ENCODE measurements around the gene STX4.

The STX4 gene

GRCh38 chr16:31003744-31004143 is 29.6 kb upstream of the STX4 start:
- ATAC-seq = no peak
- no peak for TF ChIP-seq RARB (CRISPR knock-in tag; IDR thresholded peaks at IDR 0.05)
- no peak for TF ChIP-seq ZNF8 (CRISPR knock-in tag; IDR thresholded peaks at IDR 0.05)
- TF ChIP-seq CSRNP3 (CRISPR knock-in tag; IDR thresholded peaks at IDR 0.05) = no peak
- no peak for TF ChIP-seq ZNF70 (CRISPR knock-in tag; IDR thresholded peaks at IDR 0.05)
- no peak for TF ChIP-seq ZNF565 (CRISPR knock-in tag; conservative IDR thresholded peaks at IDR 0.05; ENCODE audit: low read depth)
- TF ChIP-seq ZFP30 (CRISPR knock-in tag; IDR thresholded peaks at IDR 0.05) = no peak
- no peak for TF ChIP-seq TCF4 (CRISPR knock-in tag; IDR thresholded peaks at IDR 0.05; ENCODE audit: borderline replicate concordance)

- TF ChIP-seq ISL1 (CRISPR knock-in tag; IDR thresholded peaks at IDR 0.05) (no peak), CSRNP3 (CRISPR knock-in tag; IDR thresholded peaks at IDR 0.05) (no peak), TSHZ2 (CRISPR knock-in tag; IDR thresholded peaks at IDR 0.05) (no peak), TCF4 (CRISPR knock-in tag; IDR thresholded peaks at IDR 0.05; ENCODE audit: borderline replicate concordance) (no peak), ZNF70 (CRISPR knock-in tag; IDR thresholded peaks at IDR 0.05) (no peak), OSR1 (CRISPR knock-in tag; IDR thresholded peaks at IDR 0.05) (no peak), CSDC2 (CRISPR knock-in tag; IDR thresholded peaks at IDR 0.05) (no peak), RARB (CRISPR knock-in tag; IDR thresholded peaks at IDR 0.05) (no peak), ESRRG (CRISPR knock-in tag; IDR thresholded peaks at IDR 0.05) (no peak), PPARA (CRISPR knock-in tag; IDR thresholded peaks at IDR 0.05; ENCODE audit: borderline replicate concordance) (no peak), CREB5 (CRISPR knock-in tag; IDR thresholded peaks at IDR 0.05; ENCODE audit: low read depth) (no peak), ZC3H10 (CRISPR knock-in tag; IDR thresholded peaks at IDR 0.05) (no peak), TOX (CRISPR knock-in tag; IDR thresholded peaks at IDR 0.05; ENCODE audit: borderline replicate concordance) (no peak), POU6F1 (CRISPR knock-in tag; IDR thresholded peaks at IDR 0.05; ENCODE audit: borderline replicate concordance, low read depth) (no peak), BACH2 (CRISPR knock-in tag; IDR thresholded peaks at IDR 0.05; ENCODE audit: borderline replicate concordance) (no peak), ZFP3 (CRISPR knock-in tag; IDR thresholded peaks at IDR 0.05) (no peak), ZFP30 (CRISPR knock-in tag; IDR thresholded peaks at IDR 0.05) (no peak)
- no peak for ATAC-seq
These were observed 28.7 kb upstream of the STX4 start for GRCh38 chr16:31004658-31005057.

GRCh38 chr16:31005350-31006085 is 27.8 kb upstream of the STX4 start:
- no peak for ATAC-seq
- TF ChIP-seq CREB5 (CRISPR knock-in tag; IDR thresholded peaks at IDR 0.05; ENCODE audit: low read depth) (no peak), CSRNP3 (CRISPR knock-in tag; IDR thresholded peaks at IDR 0.05) (no peak), TOX (CRISPR knock-in tag; IDR thresholded peaks at IDR 0.05; ENCODE audit: borderline replicate concordance) (no peak), OSR1 (CRISPR knock-in tag; IDR thresholded peaks at IDR 0.05) (no peak), SNAI2 (CRISPR knock-in tag; IDR thresholded peaks at IDR 0.05) (no peak), GLIS3 (CRISPR knock-in tag; IDR thresholded peaks at IDR 0.05) (no peak), ZNF8 (CRISPR knock-in tag; IDR thresholded peaks at IDR 0.05) (no peak), CSDC2 (CRISPR knock-in tag; IDR thresholded peaks at IDR 0.05) (no peak), BACH2 (CRISPR knock-in tag; IDR thresholded peaks at IDR 0.05; ENCODE audit: borderline replicate concordance) (no peak), ISL1 (CRISPR knock-in tag; IDR thresholded peaks at IDR 0.05) (no peak), PPARA (CRISPR knock-in tag; IDR thresholded peaks at IDR 0.05; ENCODE audit: borderline replicate concordance) (no peak), RARB (CRISPR knock-in tag; IDR thresholded peaks at IDR 0.05) (no peak), ESRRG (CRISPR knock-in tag; IDR thresholded peaks at IDR 0.05) (no peak), ARNTL (CRISPR knock-in tag; IDR thresholded peaks at IDR 0.05; ENCODE audit: borderline replicate concordance, low read depth) (no peak), ZFP30 (CRISPR knock-in tag; IDR thresholded peaks at IDR 0.05) (no peak)
